DMS53 (cell line): ENCODE data around the gene LRFN5.
"Not testable (repeated sequence)": the region's sequence is repeated elsewhere in the genome, so short reads cannot be mapped to it uniquely, and the experiment has no call there.

Experiments used
- DNase-seq: peaks from one replicate; lab custom pipeline; 2025; lab: John Stamatoyannopoulos, UW

The LRFN5 gene

DNA sequence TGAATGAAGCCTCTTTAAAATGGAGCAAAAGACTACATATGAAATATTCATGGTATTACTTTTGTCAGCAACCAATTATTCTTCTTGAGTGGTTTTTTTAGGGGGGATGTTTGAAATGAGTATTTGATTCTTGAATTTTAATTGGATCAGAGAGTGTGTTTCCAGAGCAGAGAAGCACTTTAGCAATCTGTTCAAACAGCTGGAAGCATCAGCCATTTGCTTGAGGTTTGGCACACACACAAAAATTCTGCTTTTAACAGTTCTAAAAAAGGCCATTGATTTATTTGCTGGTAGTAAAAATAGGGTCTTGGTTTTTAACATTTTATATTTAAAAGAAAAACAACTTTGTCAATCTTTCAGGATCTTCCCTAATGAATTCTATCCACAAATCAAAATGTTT lies 292.7 kb downstream of the LRFN5 start:
- DNase-seq, result no peak

DNA sequence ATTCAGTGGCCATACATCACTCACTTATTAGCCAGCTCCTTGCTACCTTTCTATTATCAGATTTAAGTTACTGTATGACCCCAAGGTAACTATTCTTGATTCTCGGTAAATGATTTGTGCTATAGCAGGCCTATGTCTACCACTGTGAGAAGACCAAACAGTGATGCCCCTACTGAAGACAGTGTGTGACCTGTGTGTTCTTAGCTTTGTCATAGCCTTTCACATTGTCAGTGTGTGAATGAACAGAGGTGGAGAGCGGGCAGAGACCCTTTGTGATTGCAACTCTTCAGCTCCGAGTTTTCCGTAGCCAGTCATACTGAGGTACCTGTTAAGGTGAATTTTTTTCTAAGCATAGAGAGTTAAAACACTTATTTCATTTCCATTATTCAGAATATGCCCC lies 294.0 kb downstream of the LRFN5 start:
- no peak for DNase-seq

DNA sequence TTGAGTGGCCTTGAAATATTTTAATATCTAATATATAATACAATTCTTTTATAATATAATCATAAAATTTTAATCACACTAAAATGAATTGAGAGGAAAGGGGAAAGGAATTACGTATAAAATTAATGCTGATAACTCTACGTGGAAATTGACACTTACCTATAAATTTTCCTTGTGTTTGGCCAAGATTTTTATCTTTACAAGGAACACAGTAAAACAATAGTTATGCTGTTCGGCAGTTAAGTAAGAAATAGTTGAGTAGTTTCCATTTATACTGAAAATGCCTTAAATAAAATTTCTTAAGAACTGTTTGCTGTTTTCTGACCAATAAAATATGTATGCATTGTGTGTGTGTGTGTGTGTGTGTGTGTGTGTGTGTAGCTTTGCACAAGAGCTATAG lies 294.4 kb downstream of the LRFN5 start:
- DNase-seq, result no peak

DNA sequence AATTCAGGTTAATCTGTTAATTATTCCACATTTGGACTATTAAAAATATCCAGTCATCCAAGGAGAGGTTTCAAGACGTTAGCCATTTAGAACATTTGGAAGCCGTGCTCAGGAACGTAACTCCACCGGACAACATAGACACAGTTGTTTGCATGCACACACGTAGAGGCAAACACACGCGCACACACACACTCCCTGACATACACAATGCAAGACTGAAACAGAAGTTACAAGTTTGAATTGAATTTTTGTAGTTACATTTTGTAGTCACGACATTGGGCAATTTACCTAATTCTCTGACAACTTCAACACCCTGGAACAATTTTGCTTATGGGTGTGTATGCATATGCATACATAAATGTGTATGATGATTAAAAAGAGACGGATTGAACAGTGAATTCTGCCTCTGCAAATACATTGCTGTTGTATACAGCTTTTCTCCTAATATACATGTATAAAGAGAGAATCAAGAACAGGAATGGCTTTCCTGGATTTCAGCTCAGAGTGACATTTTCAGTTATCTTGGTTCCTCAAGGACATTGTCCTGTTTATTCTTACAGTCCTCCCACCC lies 298.8 kb downstream of the LRFN5 start:
- DNase-seq, result no peak

DNA sequence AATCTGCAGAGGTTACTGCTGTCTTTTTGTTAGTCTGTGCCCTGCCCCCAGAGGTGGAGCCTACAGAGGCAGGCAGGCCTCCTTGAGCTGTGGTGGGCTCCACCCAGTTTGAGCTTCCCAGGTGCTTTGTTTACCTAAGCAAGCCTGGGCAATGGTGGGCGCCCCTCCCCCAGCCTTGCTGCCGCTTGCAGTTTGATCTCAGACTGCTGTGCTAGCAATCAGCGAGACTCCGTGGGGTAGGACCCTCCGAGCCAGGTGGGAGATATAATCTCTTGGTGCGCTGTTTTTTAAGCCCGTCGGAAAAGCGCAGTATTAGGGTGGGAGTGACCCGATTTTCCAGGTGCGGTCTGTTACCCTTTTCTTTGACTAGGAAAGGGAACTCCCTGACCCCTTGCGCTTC lies 304.5 kb downstream of the LRFN5 start:
- DNase-seq, result not testable (repeated sequence)

DNA sequence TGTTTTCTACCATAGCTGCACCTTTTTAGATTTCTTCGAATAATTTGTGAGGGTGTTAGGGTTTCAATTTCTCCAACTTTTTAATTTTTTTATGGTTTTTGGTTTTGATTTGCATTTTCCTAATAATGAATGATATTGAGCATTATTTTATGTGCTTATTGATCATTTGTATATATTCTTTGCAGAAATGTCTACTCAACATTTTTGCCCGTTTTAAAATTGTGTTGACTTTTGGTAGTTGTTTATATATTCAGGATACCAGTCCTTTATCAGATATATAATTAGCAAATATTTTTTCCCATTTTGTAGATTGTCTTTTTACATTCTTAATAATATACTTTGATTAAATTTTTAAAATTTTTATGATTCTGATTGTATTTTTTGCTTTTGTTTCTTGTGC lies 306.7 kb downstream of the LRFN5 start:
- DNase-seq, result no peak

DNA sequence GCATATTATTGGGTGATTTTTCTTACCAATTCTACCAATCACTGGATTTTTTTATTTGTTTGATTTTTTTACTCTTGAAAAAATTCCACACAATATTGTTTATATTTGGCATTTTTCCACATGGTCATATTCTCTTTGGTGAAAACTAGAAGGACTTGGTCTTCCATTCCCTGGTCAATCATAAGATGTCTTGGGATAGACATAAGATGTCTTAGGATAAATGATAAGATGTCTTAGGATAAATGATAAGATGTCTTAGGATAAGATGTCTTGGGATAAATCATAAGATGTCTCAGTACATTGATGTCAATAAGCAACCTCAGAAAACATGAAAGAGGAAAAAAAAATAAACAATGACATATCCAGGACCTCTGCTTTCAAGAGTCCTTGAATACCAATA lies 309.1 kb downstream of the LRFN5 start:
- no peak for DNase-seq

DNA sequence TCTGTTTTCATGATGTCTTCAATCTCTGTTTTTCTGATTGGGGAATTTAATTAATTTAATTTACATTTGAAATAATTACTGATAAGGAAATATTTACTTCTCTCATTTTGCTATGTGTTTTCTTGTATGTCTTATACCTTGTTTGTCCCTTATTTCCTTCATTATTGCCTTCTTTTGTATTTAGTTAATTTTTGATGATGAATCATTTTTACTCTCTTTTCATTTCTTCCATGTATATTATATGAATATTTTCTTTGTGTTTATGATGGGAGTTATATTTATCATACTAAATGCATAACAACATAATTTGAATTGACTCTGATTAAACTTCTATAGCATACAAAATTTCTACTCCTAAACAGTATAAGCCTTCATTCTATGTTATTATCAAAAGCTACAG lies 309.6 kb downstream of the LRFN5 start:
- DNase-seq, result no peak

DNA sequence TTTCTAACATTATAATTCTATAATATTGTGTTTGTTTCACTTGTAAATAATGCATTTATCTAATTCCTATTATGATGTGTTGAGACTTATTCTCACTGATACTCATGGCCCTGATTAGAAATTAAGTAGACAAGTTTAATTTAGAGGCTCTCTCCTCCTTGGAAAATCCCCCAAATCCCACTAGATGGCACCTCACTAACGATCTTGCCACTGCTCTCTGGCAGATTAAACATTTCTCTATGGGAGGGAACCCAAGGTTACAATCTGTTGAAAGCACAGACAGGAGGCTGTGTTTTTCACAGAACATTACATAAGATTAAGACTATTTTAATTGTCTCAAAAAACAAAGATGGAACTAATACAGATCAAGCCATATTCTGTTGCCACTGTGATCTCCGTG lies 318.7 kb downstream of the LRFN5 start:
- DNase-seq, result peak; percentile 36

DNA sequence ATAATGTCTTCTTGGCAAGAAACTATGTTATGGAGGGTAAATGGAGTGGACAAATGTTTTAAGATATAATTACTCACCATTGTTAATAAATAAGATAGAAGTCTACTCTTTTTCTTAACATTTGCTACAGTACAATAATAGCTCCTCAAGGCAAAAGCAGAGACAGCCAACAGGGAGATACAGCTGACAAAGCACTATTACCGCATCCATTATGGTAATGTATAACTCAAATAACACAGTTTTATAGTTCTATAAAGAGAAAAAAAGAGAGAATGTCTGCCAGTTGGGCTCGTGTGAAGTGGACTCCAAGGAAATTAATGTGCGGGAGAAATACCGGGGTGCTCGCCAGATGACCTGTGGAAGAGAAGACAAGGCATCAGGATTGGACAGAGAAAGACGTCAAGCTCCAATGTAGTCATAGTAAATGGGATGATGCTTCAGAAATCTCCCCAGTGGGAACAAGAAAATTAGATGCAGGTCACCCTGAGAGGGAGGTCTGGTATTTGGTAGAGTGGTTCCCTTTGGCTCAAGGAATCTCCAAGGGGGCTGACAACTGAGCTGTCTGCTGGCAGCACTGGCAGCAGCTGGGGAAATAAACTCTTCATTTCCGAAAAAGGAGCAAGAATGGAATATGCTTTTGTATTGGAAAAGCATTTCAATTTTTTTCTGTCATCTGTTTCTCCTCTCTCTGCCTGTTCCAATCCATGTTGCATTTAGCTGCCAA lies 343.9 kb downstream of the LRFN5 start:
- no peak for DNase-seq
